Activated CD8-positive, alpha-beta T cell treated with anti-CD3 and anti-CD28 coated beads for 36 hours (primary cell): ENCODE data around the gene DBX1. TPM values are rescaled to one million over a fixed set of nuclear protein-coding genes. Genes with fewer than 3 reads are reported as not detected.

Experiments
- ATAC-seq: fragments of 200-7000 bp; cut with Tn5 transposase; one replicate; pipeline ENCODE4 v1.10.0; 2021; ENCODE audit warnings: mild to moderate bottlenecking, moderate library complexity
- CTCF ChIA-PET: fragments of 350-600 bp; sonication (Branson Sonifier 250); formaldehyde crosslinking; loops from one replicate; lab custom pipeline; 2021; ENCODE audit warnings: antibody characterized with exemption; lab: Charles Lee
- POLR2A ChIA-PET: fragments of 350-600 bp; sonication (Branson Sonifier 250); formaldehyde crosslinking; loops from one replicate; lab custom pipeline; 2021; ENCODE audit warnings: antibody characterized with exemption; lab: Charles Lee
- DNase-seq: peaks from one replicate; pipeline ENCODE4 v3.0.0-alpha.2; 2020
- H3K27ac Mint-ChIP-seq: one replicate; pipeline ENCODE4 v1.8.0; 2021; ENCODE audit warnings: mild to moderate bottlenecking, mixed read lengths
- H3K27me3 Mint-ChIP-seq: one replicate; pipeline ENCODE4 v1.8.0; 2021; ENCODE audit warnings: mixed read lengths
- H3K36me3 Mint-ChIP-seq: one replicate; pipeline ENCODE4 v1.8.0; 2021; ENCODE audit warnings: low read depth, mixed read lengths
- H3K4me1 Mint-ChIP-seq: one replicate; pipeline ENCODE4 v1.8.0; 2021; ENCODE audit warnings: low read depth, mixed read lengths
- H3K4me3 Mint-ChIP-seq: one replicate; pipeline ENCODE4 v1.8.0; 2021; ENCODE audit warnings: mild to moderate bottlenecking, moderate library complexity, mixed read lengths
- H3K9me3 Mint-ChIP-seq: one replicate; pipeline ENCODE4 v1.8.0; 2021; ENCODE audit warnings: mixed read lengths
- CTCF ChIP-seq: fragments of 200-600 bp; IDR thresholded peaks from one replicate; pipeline ENCODE4 v1.8.0; 2022; ENCODE audit warnings: antibody characterized with exemption, mild to moderate bottlenecking
- intact Hi-C: fragments of 100-400 bp; cut with micrococcal nuclease; formaldehyde crosslinking; loops from one replicate; pipeline ENCODE4 v1.10.0; 2022
- total RNA-seq, 2 experiments: library from RNA; stranded (reverse); gene quantifications; one replicate each; pipeline ENCODE4 v1.2.3, GENCODE V29; 2021

The DBX1 gene
- total RNA-seq, 2 experiments from 2014 or later: not detected

- intact Hi-C loops: loop anchor here (10.0 kb wide), 1 partner anchor 437 kb away; the partner anchor contains the start of gene SLC6A5
- ATAC-seq (no peak), DNase-seq (no peak)
- POLR2A ChIA-PET: interaction anchor here (0.6 kb wide), 1 partner anchor 18 kb away, joined by 3 read pairs; no protein-coding TSS in a partner anchor
- no peak overlapping the region for H3K4me3 Mint-ChIP-seq
- peaks cover 69% of the 10 kb centered on the region for H3K27me3 Mint-ChIP-seq
- no peaks in the 10 kb centered on the region for H3K9me3 Mint-ChIP-seq
- no peak for TF ChIP-seq CTCF
- H3K36me3 Mint-ChIP-seq: peaks cover 5% of the 10 kb centered on the region
- peaks cover 18% of the 10 kb centered on the region for H3K4me1 Mint-ChIP-seq
- CTCF ChIA-PET: interaction anchor here (1.1 to 1.8 kb wide), 4 partner anchors 20 to 208 kb away, joined by 3 to 7 read pairs (median 4); no protein-coding TSS in a partner anchor
- no peak overlapping the region for H3K27ac Mint-ChIP-seq
These were observed 2.5 kb downstream of the DBX1 start for GRCh38 chr11:20157728-20158127.

- peak; percentile 63 for DNase-seq
- H3K36me3 Mint-ChIP-seq: peaks cover 4% of the 10 kb centered on the region
- ATAC-seq: peak; percentile 65
- no peaks in the 10 kb centered on the region for H3K9me3 Mint-ChIP-seq
- intact Hi-C loops: loop anchor here (10.0 kb wide), 1 partner anchor 438 kb away; the partner anchor contains the start of gene SLC6A5
- CTCF ChIA-PET: interaction anchor here (0.9 to 1.8 kb wide), 4 partner anchors 20 to 207 kb away, joined by 3 to 7 read pairs (median 5); no protein-coding TSS in a partner anchor
- peaks cover 62% of the 10 kb centered on the region for H3K27me3 Mint-ChIP-seq
- peak overlapping the region; percentile 38 for H3K4me3 Mint-ChIP-seq
- TF ChIP-seq CTCF: no peak
- peaks cover 16% of the 10 kb centered on the region for H3K4me1 Mint-ChIP-seq
- no peak overlapping the region for H3K27ac Mint-ChIP-seq
- POLR2A ChIA-PET: interaction anchor here (0.6 kb wide), 1 partner anchor 19 kb away, joined by 3 read pairs; no protein-coding TSS in a partner anchor
These were observed 3.2 kb downstream of the DBX1 start for GRCh38 chr11:20156876-20157613.

GRCh38 chr11:20156280-20156875 lies 3.9 kb downstream of the DBX1 start:
- Mint-ChIP-seq H3K27me3 (peaks cover 55% of the 10 kb centered on the region), H3K9me3 (no peaks in the 10 kb centered on the region), H3K27ac (no peak overlapping the region), H3K4me1 (peaks cover 16% of the 10 kb centered on the region), H3K36me3 (peaks cover 2% of the 10 kb centered on the region), H3K4me3 (peak overlapping the region; percentile 58)
- ATAC-seq (peak; percentile 79), DNase-seq (peak; percentile 64)
- ChIA-PET POLR2A (no interaction called here), CTCF (interaction anchor here (0.9 to 1.9 kb wide), 2 partner anchors 23 to 28 kb away, joined by 5 to 8 read pairs; no protein-coding TSS in a partner anchor)
- intact Hi-C loops: loop anchor here (10.0 kb wide), 1 partner anchor 438 kb away; the partner anchor contains the start of gene SLC6A5
- TF ChIP-seq CTCF: no peak

- ChIA-PET CTCF (interaction anchor here (0.9 to 2.7 kb wide), 4 partner anchors 23 to 44 kb away, joined by 4 to 11 read pairs (median 6); no protein-coding TSS in a partner anchor), POLR2A (interaction anchor here (0.6 kb wide), 1 partner anchor 9 kb away, joined by 3 read pairs; no protein-coding TSS in a partner anchor)
- no peak for TF ChIP-seq CTCF
- ATAC-seq: no peak
- Mint-ChIP-seq H3K9me3 (no peaks in the 10 kb centered on the region), H3K27me3 (peaks cover 49% of the 10 kb centered on the region), H3K27ac (no peak overlapping the region), H3K4me3 (peak overlapping the region; percentile 58), H3K36me3 (peaks cover 2% of the 10 kb centered on the region), H3K4me1 (peaks cover 13% of the 10 kb centered on the region)
- DNase-seq: no peak
- intact Hi-C loops: loop anchor here (10.0 kb wide), 1 partner anchor 439 kb away; the partner anchor contains the start of gene SLC6A5
These were observed 4.5 kb downstream of the DBX1 start for GRCh38 chr11:20155683-20156279.
